Kidney tubule cell (primary cell): ENCODE results near the gene SSB.
A peak's percentile ranks its signal among the peaks of the same experiment; 100 is the strongest.
"Not testable (repeated sequence)": the region's sequence is repeated elsewhere in the genome, so short reads cannot be mapped to it uniquely, and the experiment has no call there.

Source experiments
- DNase-seq: peaks from one replicate; pipeline ENCODE4 v3.0.0-alpha.2; 2018; ENCODE audit warnings: low spot score

Gene SSB

GRCh38 chr2:169798718-169799592 is at the start of gene SSB:
Gene SSB, plus strand, starts transcription at chr2:169798871. Its CDS starts 2,090 bp downstream, at chr2:169800961.
- DNase-seq: peak; percentile 98

- DNase-seq: no peak
Measured at GRCh38 chr2:169752752-169753151, 45.9 kb upstream of the SSB start.

- DNase-seq: no peak
Measured at GRCh38 chr2:169755083-169755870, 43.4 kb upstream of the SSB start.

GRCh38 chr2:169756342-169756741 is 42.3 kb upstream of the SSB start:
- no peak for DNase-seq

- no peak for DNase-seq
Measured at GRCh38 chr2:169757356-169757755, 41.3 kb upstream of the SSB start.

GRCh38 chr2:169757778-169758177 is 40.9 kb upstream of the SSB start:
- DNase-seq: no peak

GRCh38 chr2:169759987-169760386 is 38.7 kb upstream of the SSB start:
- DNase-seq: no peak

GRCh38 chr2:169760798-169761197 is 37.9 kb upstream of the SSB start:
- DNase-seq: not testable (repeated sequence)

GRCh38 chr2:169761251-169761969 is 37.3 kb upstream of the SSB start:
- peak; percentile 42 for DNase-seq

GRCh38 chr2:169761970-169762292 is 36.7 kb upstream of the SSB start:
- DNase-seq: no peak

- DNase-seq: peak; percentile 33
Measured at GRCh38 chr2:169765523-169765922, 33.1 kb upstream of the SSB start.

GRCh38 chr2:169767243-169767888 is 31.3 kb upstream of the SSB start:
- DNase-seq: peak; percentile 51

GRCh38 chr2:169768262-169768995 is 30.2 kb upstream of the SSB start:
- no peak for DNase-seq

GRCh38 chr2:169771021-169771420 is 27.6 kb upstream of the SSB start:
- DNase-seq: no peak

GRCh38 chr2:169771612-169772011 is 27.1 kb upstream of the SSB start:
- DNase-seq: peak; percentile 78

- no peak for DNase-seq
Measured at GRCh38 chr2:169772651-169773050, 26.0 kb upstream of the SSB start.

GRCh38 chr2:169775354-169775753 is 23.3 kb upstream of the SSB start:
- no peak for DNase-seq

- peak; percentile 55 for DNase-seq
Measured at GRCh38 chr2:169775765-169776164, 22.9 kb upstream of the SSB start.

- peak; percentile 80 for DNase-seq
Measured at GRCh38 chr2:169776252-169776761, 22.4 kb upstream of the SSB start.

GRCh38 chr2:169778446-169778845 is 20.2 kb upstream of the SSB start:
- DNase-seq: no peak
